ENCODE data around the gene HOXC13. TPM values are rescaled to one million over a fixed set of nuclear protein-coding genes. Genes with fewer than 3 reads are reported as not detected.

HOXC13 gene
- total RNA-seq, 1 donor from 2014 or later, result not detected

DNA sequence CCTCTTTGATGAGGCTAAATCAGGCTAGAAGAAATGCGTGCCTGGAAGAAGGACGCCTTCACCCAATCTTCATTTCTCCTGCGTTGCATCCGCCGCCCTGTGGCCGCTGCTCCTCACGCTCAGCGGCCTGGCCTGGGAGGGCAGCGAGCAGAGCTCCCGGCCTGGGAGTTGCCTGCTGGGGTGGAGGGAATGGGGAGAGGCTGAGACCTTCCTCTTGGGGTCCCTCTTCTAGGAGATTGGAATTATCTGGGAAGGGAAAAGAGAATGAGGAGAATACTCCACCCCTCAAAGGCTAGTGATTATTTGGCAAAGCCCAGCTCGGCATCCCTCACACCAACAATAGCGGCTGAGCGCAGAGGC, 13.7 kb downstream of the HOXC13 start:
- TF ChIP-seq, protein P1, sequence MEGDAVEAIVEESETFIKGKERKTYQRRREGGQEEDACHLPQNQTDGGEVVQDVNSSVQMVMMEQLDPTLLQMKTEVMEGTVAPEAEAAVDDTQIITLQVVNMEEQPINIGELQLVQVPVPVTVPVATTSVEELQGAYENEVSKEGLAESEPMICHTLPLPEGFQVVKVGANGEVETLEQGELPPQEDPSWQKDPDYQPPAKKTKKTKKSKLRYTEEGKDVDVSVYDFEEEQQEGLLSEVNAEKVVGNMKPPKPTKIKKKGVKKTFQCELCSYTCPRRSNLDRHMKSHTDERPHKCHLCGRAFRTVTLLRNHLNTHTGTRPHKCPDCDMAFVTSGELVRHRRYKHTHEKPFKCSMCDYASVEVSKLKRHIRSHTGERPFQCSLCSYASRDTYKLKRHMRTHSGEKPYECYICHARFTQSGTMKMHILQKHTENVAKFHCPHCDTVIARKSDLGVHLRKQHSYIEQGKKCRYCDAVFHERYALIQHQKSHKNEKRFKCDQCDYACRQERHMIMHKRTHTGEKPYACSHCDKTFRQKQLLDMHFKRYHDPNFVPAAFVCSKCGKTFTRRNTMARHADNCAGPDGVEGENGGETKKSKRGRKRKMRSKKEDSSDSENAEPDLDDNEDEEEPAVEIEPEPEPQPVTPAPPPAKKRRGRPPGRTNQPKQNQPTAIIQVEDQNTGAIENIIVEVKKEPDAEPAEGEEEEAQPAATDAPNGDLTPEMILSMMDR (conservative IDR thresholded peaks at IDR 0.05), result peak; percentile 39
- Mint-ChIP-seq H3K27me3 (peaks cover 98% of the 10 kb centered on the region), H3K4me3 (no peak overlapping the region), H3K4me1 (ENCODE audit: unreplicated experiment) (no peaks in the 10 kb centered on the region), H3K27ac (no peak overlapping the region), H3K9me3 (no peaks in the 10 kb centered on the region), H3K36me3 (no peaks in the 10 kb centered on the region)
- DNase-seq (ENCODE audit: extremely low spot score, unreplicated experiment), result no peak

DNA sequence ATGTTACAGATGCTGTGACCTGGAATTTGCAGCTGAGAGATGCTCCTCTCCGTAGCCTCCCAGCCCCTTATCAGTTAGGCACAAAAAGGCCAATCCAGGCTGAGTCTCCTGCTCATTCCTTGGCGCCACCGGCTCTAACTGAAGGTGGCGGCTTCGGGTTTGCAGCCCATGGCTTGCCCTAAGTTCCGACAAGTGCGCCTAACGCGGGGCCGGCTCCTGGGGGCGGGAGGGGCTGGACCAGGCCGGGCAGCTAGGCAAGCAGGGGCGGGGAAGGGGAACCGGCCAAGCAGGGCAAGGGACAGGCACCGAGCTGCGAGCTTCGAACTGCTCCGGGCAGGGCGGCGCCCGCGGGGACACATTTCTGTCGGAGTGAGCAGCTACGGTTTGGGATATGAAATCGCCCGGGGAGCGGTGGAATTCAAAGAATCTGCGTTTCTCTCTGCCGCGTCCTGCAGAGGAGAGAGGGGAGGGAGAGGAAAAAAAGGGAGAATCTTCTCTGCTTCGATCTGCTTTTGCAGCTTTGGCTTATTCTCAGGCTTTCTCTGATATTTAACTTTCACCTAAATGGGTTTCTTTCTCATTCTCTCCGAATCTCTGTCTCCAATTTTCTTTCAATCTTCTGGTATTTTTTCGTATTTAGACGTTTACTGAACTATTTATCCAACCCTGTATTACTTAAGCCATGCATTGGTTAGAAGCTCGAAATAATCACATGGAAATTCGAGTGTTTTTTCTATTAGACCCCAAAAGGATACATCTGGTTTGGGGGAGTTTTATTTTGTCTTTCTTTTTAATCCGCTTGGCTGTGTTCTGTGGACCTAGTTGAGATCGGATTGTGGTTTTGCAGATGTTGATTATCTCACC, 14.5 kb downstream of the HOXC13 start:
- TF ChIP-seq, protein P1 (conservative IDR thresholded peaks at IDR 0.05), result no peak
- no peak overlapping the region for H3K4me3 Mint-ChIP-seq
- no peak for DNase-seq (ENCODE audit: extremely low spot score, unreplicated experiment)

DNA sequence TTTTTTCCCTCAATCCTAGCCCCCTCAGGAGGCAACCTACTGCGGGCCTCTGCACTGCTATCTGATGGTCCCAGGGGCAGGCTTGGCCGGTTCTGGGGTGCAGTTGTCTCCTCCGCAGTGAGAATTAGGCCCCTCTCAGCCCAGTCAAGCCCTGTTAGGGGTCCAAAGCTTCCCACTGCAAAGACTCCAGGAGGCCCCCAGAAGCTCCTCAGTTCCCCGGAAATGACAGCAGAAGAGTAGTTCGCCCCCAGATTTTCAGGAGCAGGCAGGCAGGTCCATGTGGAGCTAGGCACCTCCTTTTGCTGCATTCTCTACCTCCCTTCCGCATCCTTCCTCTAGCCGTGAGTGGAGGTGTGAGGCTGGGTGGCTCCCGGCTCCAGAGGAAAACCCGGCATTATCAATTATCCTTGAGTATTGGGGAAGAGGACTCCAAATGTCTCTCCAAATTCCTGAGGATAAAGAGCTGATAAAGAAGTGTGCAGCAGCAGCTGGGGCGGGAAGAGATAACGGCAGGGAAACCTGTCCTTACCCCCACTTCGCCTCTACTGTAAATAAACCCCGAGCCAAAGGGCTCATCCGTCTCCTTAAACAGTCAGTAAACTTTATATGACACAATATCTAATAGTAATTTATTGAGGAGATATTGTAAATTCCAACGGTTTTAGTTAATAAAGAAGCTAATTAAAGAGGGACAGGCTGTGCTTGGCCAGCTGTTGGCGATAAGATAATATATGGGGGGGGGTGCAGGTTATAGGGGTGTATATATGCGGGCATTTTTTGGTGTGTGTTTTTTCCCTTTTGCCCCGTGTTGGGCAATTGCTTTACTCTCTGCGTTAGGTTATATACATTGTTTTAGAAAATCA, 15.4 kb downstream of the HOXC13 start:
- Mint-ChIP-seq H3K36me3 (no peaks in the 10 kb centered on the region), H3K4me3 (no peak overlapping the region), H3K9me3 (no peaks in the 10 kb centered on the region), H3K27me3 (peaks cover 98% of the 10 kb centered on the region), H3K4me1 (ENCODE audit: unreplicated experiment) (no peaks in the 10 kb centered on the region), H3K27ac (no peak overlapping the region)
- no peak for DNase-seq (ENCODE audit: extremely low spot score, unreplicated experiment)
- TF ChIP-seq, protein P1 (conservative IDR thresholded peaks at IDR 0.05), result no peak

More for the DNA sequence above, 14.5 kb downstream of the HOXC13 start:
- H3K27ac Mint-ChIP-seq, result no peak overlapping the region
- peaks cover 98% of the 10 kb centered on the region for H3K27me3 Mint-ChIP-seq
- no peaks in the 10 kb centered on the region for H3K4me1 Mint-ChIP-seq (ENCODE audit: unreplicated experiment)
- H3K9me3 Mint-ChIP-seq, result no peaks in the 10 kb centered on the region
- no peaks in the 10 kb centered on the region for H3K36me3 Mint-ChIP-seq

DNA sequence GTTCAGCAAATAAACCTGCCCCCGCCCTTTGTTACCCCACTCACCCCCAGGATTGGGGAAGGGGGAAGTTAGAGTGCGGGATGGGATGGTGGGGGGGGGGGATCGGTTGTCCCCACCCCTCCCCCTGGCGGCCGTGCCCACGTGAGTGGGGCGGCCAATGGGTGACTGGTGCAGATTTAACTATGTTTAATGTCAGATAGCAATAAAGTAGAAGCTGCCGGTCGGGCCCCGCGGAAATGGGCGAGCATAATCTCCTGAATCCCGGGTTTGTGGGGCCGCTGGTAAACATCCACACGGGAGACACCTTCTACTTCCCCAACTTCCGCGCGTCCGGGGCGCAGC, 16.0 kb downstream of the HOXC13 start, which contains the start of gene HOXC12:
Gene HOXC12 (plus strand): TSS at position 210 of the 342 bp plus-strand sequence. CDS start 27 bp downstream, at position 237.
- Mint-ChIP-seq H3K36me3 (no peaks in the 10 kb centered on the region), H3K27ac (no peak within 1 kb of the TSS), H3K4me1 (ENCODE audit: unreplicated experiment) (no peaks in the 10 kb centered on the region), H3K9me3 (no peaks in the 10 kb centered on the region), H3K4me3 (no peak within 1 kb of the TSS), H3K27me3 (peaks cover 98% of the 10 kb centered on the region)
- TF ChIP-seq, protein P1 (conservative IDR thresholded peaks at IDR 0.05), result no peak
- DNase-seq (ENCODE audit: extremely low spot score, unreplicated experiment), result no peak

DNA sequence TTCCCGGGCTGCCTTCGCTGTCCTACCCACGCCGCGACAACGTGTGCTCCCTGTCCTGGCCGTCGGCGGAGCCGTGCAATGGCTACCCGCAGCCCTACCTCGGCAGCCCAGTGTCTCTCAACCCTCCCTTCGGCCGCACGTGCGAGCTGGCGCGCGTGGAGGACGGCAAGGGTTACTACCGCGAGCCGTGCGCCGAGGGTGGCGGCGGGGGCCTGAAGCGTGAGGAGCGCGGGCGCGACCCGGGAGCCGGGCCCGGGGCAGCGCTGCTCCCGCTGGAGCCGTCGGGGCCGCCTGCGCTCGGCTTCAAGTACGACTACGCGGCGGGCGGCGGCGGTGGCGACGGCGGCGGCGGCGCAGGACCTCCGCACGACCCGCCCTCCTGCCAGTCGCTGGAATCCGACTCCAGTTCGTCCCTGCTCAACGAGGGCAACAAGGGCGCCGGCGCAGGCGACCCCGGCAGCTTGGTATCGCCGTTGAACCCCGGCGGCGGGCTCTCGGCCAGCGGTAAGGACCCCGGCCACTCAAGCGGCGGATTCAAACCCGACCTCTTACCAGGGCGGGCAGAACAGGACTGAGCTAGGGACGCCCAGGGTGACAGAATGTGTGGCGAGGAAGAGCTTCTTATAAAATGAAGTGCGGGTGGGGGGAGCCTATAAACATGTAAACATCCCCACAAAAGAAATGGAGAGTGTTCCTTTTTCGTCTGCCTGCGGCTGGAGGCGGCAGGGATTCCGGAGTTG, 16.6 kb downstream of the HOXC13 start:
- no peak overlapping the region for H3K4me3 Mint-ChIP-seq
- H3K27me3 Mint-ChIP-seq, result peaks cover 98% of the 10 kb centered on the region
- no peaks in the 10 kb centered on the region for H3K36me3 Mint-ChIP-seq
- DNase-seq (ENCODE audit: extremely low spot score, unreplicated experiment), result no peak
- TF ChIP-seq, protein P1 (conservative IDR thresholded peaks at IDR 0.05), result no peak
- no peak overlapping the region for H3K27ac Mint-ChIP-seq
- H3K9me3 Mint-ChIP-seq, result no peaks in the 10 kb centered on the region
- no peaks in the 10 kb centered on the region for H3K4me1 Mint-ChIP-seq (ENCODE audit: unreplicated experiment)
